B cell (primary cell): ENCODE results near the gene RNF26. TPM values are rescaled to one million over a fixed set of nuclear protein-coding genes. Genes with fewer than 3 reads are reported as not detected.

Source experiments
- ATAC-seq: fragments of 200-7000 bp; cut with Tn5 transposase; one replicate; pipeline ENCODE4 v1.10.0; 2021; ENCODE audit warnings: low read depth, mild to moderate bottlenecking, moderate number of reproducible peaks, moderate library complexity
- CTCF ChIA-PET: fragments of 350-600 bp; sonication (Branson Sonifier 250); formaldehyde crosslinking; loops from one replicate; lab custom pipeline; 2021; ENCODE audit warnings: antibody characterized with exemption, inconsistent platforms; lab: Charles Lee
- POLR2A ChIA-PET: fragments of 350-600 bp; sonication (Branson Sonifier 250); formaldehyde crosslinking; loops from one replicate; lab custom pipeline; 2021; ENCODE audit warnings: antibody characterized with exemption; lab: Charles Lee
- DNase-seq: peaks from one replicate; pipeline ENCODE4 v3.0.0; 2013
- H2AFZ ChIP-seq: 2 replicates; pipeline ENCODE4 v1.6.1; 2012; ENCODE audit warnings: mild to moderate bottlenecking, low read depth, low read length; ENCODE audit not compliant: insufficient read depth, poor library complexity, severe bottlenecking
- H3K27ac ChIP-seq, 2 donors: 1 replicate in 1 of 2; 2 replicates in 1 of 2; pipeline ENCODE4 v1.5.1; 2012 to 2013; ENCODE audit warnings: low read length in 2 of 2, mild to moderate bottlenecking in 2 of 2, moderate library complexity in 1 of 2
- H3K27me3 ChIP-seq, 4 experiments: fragments of 200-600 bp in 1 of 4; sonication (generic) in 1 of 4; replicated peaks in 1 of 4; 1 replicate in 2 of 4; 2 replicates in 2 of 4; pipeline versions ENCODE4 v1.6.1 to v1.7.0; 2013 to 2016; ENCODE audit warnings: low read length in 3 of 4, mild to moderate bottlenecking in 2 of 4, mixed read lengths in 1 of 4, moderate library complexity in 1 of 4; ENCODE audit not compliant: insufficient read depth in 4 of 4, control insufficient read depth in 3 of 4; ENCODE audit errors: control extremely low read depth in 1 of 4
- H3K36me3 ChIP-seq, 2 experiments: replicated peaks in 1 of 2; 1 replicate in 1 of 2; 2 replicates in 1 of 2; pipeline versions ENCODE4 v1.6.1 to v1.7.1; 2013; ENCODE audit warnings: low read length in 1 of 2; ENCODE audit not compliant: insufficient read depth in 2 of 2, control insufficient read depth in 1 of 2; ENCODE audit errors: control extremely low read depth in 1 of 2, extremely low read depth in 1 of 2
- H3K4me1 ChIP-seq, 2 donors: fragments of 200-600 bp in 1 of 2; sonication (generic) in 1 of 2; 1 replicate in 1 of 2; 2 replicates in 1 of 2; pipeline versions ENCODE4 v1.5.1 to v1.6.1; 2013 to 2017; ENCODE audit warnings: low read length in 2 of 2; ENCODE audit not compliant: control insufficient read depth in 2 of 2, insufficient read depth in 2 of 2
- H3K4me2 ChIP-seq: replicated peaks from 2 replicates; pipeline ENCODE3; 2012; ENCODE audit warnings: mild to moderate bottlenecking, low read depth, low read length; ENCODE audit not compliant: poor library complexity, severe bottlenecking
- H3K4me3 ChIP-seq, 5 experiments: fragments of 200-600 bp in 1 of 5; sonication (generic) in 1 of 5; 1 replicate in 3 of 5; 2 replicates in 2 of 5; pipeline versions ENCODE4 v1.5.1 to v1.7.0; 2011 to 2016; ENCODE audit warnings: low read length in 4 of 5, mild to moderate bottlenecking in 4 of 5, low read depth in 2 of 5, control low read depth in 1 of 5, moderate library complexity in 1 of 5; ENCODE audit not compliant: insufficient read depth in 1 of 5; ENCODE audit errors: control extremely low read depth in 1 of 5, extremely low read depth in 1 of 5
- H3K79me2 ChIP-seq: fragments of 200-600 bp; sonication (generic); one replicate; pipeline ENCODE4 v1.6.0; 2016; ENCODE audit warnings: low read length; ENCODE audit not compliant: control insufficient read depth, insufficient read depth
- H3K9ac ChIP-seq: fragments of 200-600 bp; sonication (generic); 2 replicates; pipeline ENCODE4 v1.6.1; 2017; ENCODE audit warnings: mild to moderate bottlenecking, low read length, moderate library complexity
- H3K9me3 ChIP-seq, 3 donors: one replicate each; pipeline versions ENCODE4 v1.6.1 to v1.7.1; 2013; ENCODE audit warnings: low read length in 2 of 3; ENCODE audit not compliant: control insufficient read depth in 2 of 3, insufficient read depth in 1 of 3; ENCODE audit errors: control extremely low read depth in 1 of 3
- H4K20me1 ChIP-seq: 2 replicates; pipeline ENCODE4 v1.6.0; 2012; ENCODE audit warnings: mild to moderate bottlenecking, low read length; ENCODE audit not compliant: insufficient read depth, control insufficient read depth, poor library complexity, severe bottlenecking
- H3K27ac Mint-ChIP-seq: one replicate; pipeline ENCODE4 v1.8.0; 2021; ENCODE audit warnings: mixed read lengths
- H3K27me3 Mint-ChIP-seq: one replicate; pipeline ENCODE4 v1.8.0; 2021; ENCODE audit warnings: mixed read lengths
- H3K4me1 Mint-ChIP-seq: one replicate; pipeline ENCODE4 v1.8.0; 2021; ENCODE audit warnings: mixed read lengths
- H3K4me3 Mint-ChIP-seq: one replicate; pipeline ENCODE4 v1.8.0; 2021; ENCODE audit warnings: mixed read lengths
- H3K9me3 Mint-ChIP-seq: one replicate; pipeline ENCODE4 v1.8.0; 2022; ENCODE audit warnings: mixed read lengths; ENCODE audit not compliant: insufficient read depth
- EZH2 ChIP-seq: IDR thresholded peaks from 2 replicates; pipeline ENCODE4 v1.6.1; 2012; ENCODE audit warnings: borderline replicate concordance, low read depth, mild to moderate bottlenecking, moderate library complexity, low read length; ENCODE audit not compliant: insufficient read depth, poor library complexity, severe bottlenecking
- WGBS: methylation state at CpG from one replicate; pipeline ENCODE4 v1.1.5; 2013; ENCODE audit warnings: missing lambda C conversion rate; ENCODE audit not compliant: insufficient coverage; 5-methylcytosine and 5-hydroxymethylcytosine counted together
- intact Hi-C: fragments of 100-400 bp; cut with micrococcal nuclease; formaldehyde crosslinking; loops from one replicate; pipeline ENCODE4 v1.10.0; 2022
- polyA plus RNA-seq: library from polyadenylated mRNA; depleted of rRNA; stranded (reverse); fragments of >200 nt; gene quantifications from 2 replicates; pipeline ENCODE4 v1.2.3, GENCODE V29; 2012
- total RNA-seq, 2 donors: library from RNA; stranded (reverse); fragments of 120-200 nt in 1 of 2; gene quantifications; 1 replicate in 1 of 2; 2 replicates in 1 of 2; pipeline versions ENCODE4 v1.2.3 to v1.2.4, GENCODE V29; 2013 to 2022
- TF ChIP-seq, protein P1 (sequence below): fragments of 200-600 bp; IDR thresholded peaks from one replicate; pipeline ENCODE4 v1.8.0; 2022; ENCODE audit warnings: antibody characterized with exemption, mild to moderate bottlenecking

The RNF26 gene
- total and polyA plus RNA-seq, 2 donors (not counting 1 experiment from before 2014, with no cell fraction given) = 15.5 to 21.8 TPM

DNA sequence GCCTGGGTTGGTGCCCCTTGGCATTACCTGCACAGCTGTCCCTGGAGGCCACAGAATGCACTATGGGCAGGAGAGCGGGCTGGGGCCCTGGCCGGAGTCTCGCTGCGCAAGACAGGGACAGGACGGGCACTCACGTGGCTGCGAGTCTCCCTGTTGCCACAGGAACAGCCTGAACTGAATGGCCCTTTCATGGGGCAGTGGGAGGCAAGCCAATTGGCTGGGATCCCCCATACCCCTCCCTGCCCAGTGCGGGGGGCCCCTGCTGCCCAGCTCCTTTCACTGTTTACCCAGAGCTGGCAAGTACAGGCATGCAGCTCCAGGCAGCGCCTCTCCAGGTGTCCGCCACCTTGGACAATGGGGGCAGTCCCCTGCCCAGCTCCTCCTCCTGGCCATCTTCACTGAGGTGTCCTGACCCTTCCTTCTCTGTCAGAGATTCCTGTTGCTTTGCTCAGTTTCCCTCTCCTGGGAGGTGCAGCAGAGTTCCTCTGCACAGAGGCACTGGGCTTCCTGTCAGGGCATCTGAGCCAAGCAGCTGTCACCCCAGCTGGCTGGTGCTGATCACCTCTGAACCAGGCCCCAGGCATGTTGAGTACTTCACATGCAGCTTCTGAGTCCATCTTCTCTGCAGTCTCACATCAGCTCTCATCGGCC lies 42.0 kb downstream of the RNF26 start:
- Histone ChIP-seq H3K4me2 (no peak overlapping the region), H3K4me1 (peaks cover 6 to 7% of the 10 kb centered on the region in 2 donors), H3K9me3 (no peaks in the 10 kb centered on the region), H3K27ac (no peak overlapping the region), H3K36me3 (no peaks in the 10 kb centered on the region), H4K20me1 (no peaks in the 10 kb centered on the region), H3K4me3 (no peak overlapping the region), H3K79me2 (no peaks in the 10 kb centered on the region), H3K27me3 (peaks cover 0 to 8% (median 4%) of the 10 kb centered on the region in 4 experiments), H2AFZ (no peak overlapping the region), H3K9ac (no peak overlapping the region)
- ChIA-PET POLR2A (no interaction called here), CTCF (interaction anchor here (0.8 to 5.5 kb wide), 5 partner anchors 9 to 20 kb away, joined by 3 to 46 read pairs (median 4); no protein-coding TSS in a partner anchor)
- Mint-ChIP-seq H3K27me3 (peaks cover 7% of the 10 kb centered on the region), H3K9me3 (no peaks in the 10 kb centered on the region), H3K27ac (no peak overlapping the region), H3K4me3 (no peak overlapping the region), H3K4me1 (peaks cover 6% of the 10 kb centered on the region)
- TF ChIP-seq, protein P1, sequence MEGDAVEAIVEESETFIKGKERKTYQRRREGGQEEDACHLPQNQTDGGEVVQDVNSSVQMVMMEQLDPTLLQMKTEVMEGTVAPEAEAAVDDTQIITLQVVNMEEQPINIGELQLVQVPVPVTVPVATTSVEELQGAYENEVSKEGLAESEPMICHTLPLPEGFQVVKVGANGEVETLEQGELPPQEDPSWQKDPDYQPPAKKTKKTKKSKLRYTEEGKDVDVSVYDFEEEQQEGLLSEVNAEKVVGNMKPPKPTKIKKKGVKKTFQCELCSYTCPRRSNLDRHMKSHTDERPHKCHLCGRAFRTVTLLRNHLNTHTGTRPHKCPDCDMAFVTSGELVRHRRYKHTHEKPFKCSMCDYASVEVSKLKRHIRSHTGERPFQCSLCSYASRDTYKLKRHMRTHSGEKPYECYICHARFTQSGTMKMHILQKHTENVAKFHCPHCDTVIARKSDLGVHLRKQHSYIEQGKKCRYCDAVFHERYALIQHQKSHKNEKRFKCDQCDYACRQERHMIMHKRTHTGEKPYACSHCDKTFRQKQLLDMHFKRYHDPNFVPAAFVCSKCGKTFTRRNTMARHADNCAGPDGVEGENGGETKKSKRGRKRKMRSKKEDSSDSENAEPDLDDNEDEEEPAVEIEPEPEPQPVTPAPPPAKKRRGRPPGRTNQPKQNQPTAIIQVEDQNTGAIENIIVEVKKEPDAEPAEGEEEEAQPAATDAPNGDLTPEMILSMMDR = no peak
- TF ChIP-seq EZH2 = no peak
- peak; percentile 4 for DNase-seq
- WGBS = 95% methylated on average over 11 of the region's 11 CpGs
- ATAC-seq = no peak
- intact Hi-C loops = no loop called here
